ENCODE data around the gene AXIN1.

- TF ChIP-seq POLR2A (IDR thresholded peaks at IDR 0.05) (no peak), CTCF (IDR thresholded peaks at IDR 0.05) (no peak)
Observed at GRCh38 chr16:266258-267164, 86.0 kb downstream of the AXIN1 start.
